Memory B cell (primary cell): Measurements from ENCODE around the gene UBAC2.

Experiments used
- ATAC-seq: fragments of 150-1000 bp; cut with Tn5 transposase; 2 replicates; pipeline ENCODE4 v1.10.0; 2021; ENCODE audit warnings: low read depth, mild to moderate bottlenecking, moderate library complexity
- DNase-seq, 2 donors: peaks; one replicate each; pipeline ENCODE4 v3.0.0; 2022; ENCODE audit warnings: low spot score in 2 of 2
- H3K27ac Mint-ChIP-seq: one replicate; pipeline ENCODE4 v1.8.0; 2022; ENCODE audit warnings: mild to moderate bottlenecking, moderate library complexity, mixed read lengths
- H3K27me3 Mint-ChIP-seq: one replicate; pipeline ENCODE4 v1.8.0; 2022; ENCODE audit warnings: mixed read lengths
- H3K36me3 Mint-ChIP-seq: one replicate; pipeline ENCODE4 v1.8.0; 2022; ENCODE audit warnings: mild to moderate bottlenecking, mixed read lengths
- H3K4me1 Mint-ChIP-seq: one replicate; pipeline ENCODE4 v1.8.0; 2022; ENCODE audit warnings: mixed read lengths
- H3K4me3 Mint-ChIP-seq: one replicate; pipeline ENCODE4 v1.8.0; 2022; ENCODE audit warnings: mild to moderate bottlenecking, moderate library complexity, mixed read lengths
- H3K9me3 Mint-ChIP-seq: one replicate; pipeline ENCODE4 v1.8.0; 2022; ENCODE audit warnings: mixed read lengths

Gene UBAC2

GRCh38 chr13:99417201-99418102 is 216.8 kb downstream of the UBAC2 start:
- Mint-ChIP-seq H3K36me3 (no peaks in the 10 kb centered on the region), H3K27ac (no peak overlapping the region), H3K27me3 (no peaks in the 10 kb centered on the region), H3K9me3 (no peaks in the 10 kb centered on the region), H3K4me3 (no peak overlapping the region), H3K4me1 (peaks cover 26% of the 10 kb centered on the region)
- ATAC-seq (no peak), DNase-seq (no peak)

GRCh38 chr13:99418103-99418842 is 217.6 kb downstream of the UBAC2 start:
- no peak for ATAC-seq

GRCh38 chr13:99418843-99419140 is 218.1 kb downstream of the UBAC2 start:
- Mint-ChIP-seq H3K27me3 (no peaks in the 10 kb centered on the region), H3K36me3 (no peaks in the 10 kb centered on the region), H3K9me3 (no peaks in the 10 kb centered on the region), H3K4me3 (no peak overlapping the region), H3K27ac (no peak overlapping the region), H3K4me1 (peaks cover 36% of the 10 kb centered on the region)
- ATAC-seq (no peak), DNase-seq (no peak)

More at GRCh38 chr13:99418103-99418842, 217.6 kb downstream of the UBAC2 start:
- H3K27me3 Mint-ChIP-seq = no peaks in the 10 kb centered on the region
- no peaks in the 10 kb centered on the region for H3K36me3 Mint-ChIP-seq
- H3K9me3 Mint-ChIP-seq = no peaks in the 10 kb centered on the region
- no peak for DNase-seq
- no peak overlapping the region for H3K4me3 Mint-ChIP-seq
- H3K27ac Mint-ChIP-seq = no peak overlapping the region
- H3K4me1 Mint-ChIP-seq = peaks cover 33% of the 10 kb centered on the region

GRCh38 chr13:99419591-99420243 is 219.1 kb downstream of the UBAC2 start:
- Mint-ChIP-seq H3K36me3 (no peaks in the 10 kb centered on the region), H3K4me1 (peaks cover 39% of the 10 kb centered on the region), H3K27me3 (no peaks in the 10 kb centered on the region), H3K27ac (peak overlapping the region; percentile 95), H3K4me3 (peak overlapping the region; percentile 73), H3K9me3 (no peaks in the 10 kb centered on the region)
- DNase-seq (no peak), ATAC-seq (no peak)

- Mint-ChIP-seq H3K4me1 (peaks cover 51% of the 10 kb centered on the region), H3K36me3 (no peaks in the 10 kb centered on the region)
- no peak for DNase-seq
Observed at GRCh38 chr13:99421271-99421670, 220.6 kb downstream of the UBAC2 start.

GRCh38 chr13:99421758-99422585 is 221.3 kb downstream of the UBAC2 start:
- Mint-ChIP-seq H3K4me3 (peak overlapping the region; percentile 38), H3K9me3 (no peaks in the 10 kb centered on the region), H3K4me1 (peaks cover 54% of the 10 kb centered on the region), H3K36me3 (no peaks in the 10 kb centered on the region), H3K27me3 (no peaks in the 10 kb centered on the region), H3K27ac (peak overlapping the region; percentile 95)
- no peak for DNase-seq
- peak; percentile 10 for ATAC-seq

More at GRCh38 chr13:99421271-99421670, 220.6 kb downstream of the UBAC2 start:
- Mint-ChIP-seq H3K9me3 (no peaks in the 10 kb centered on the region), H3K27me3 (no peaks in the 10 kb centered on the region), H3K4me3 (no peak overlapping the region), H3K27ac (peak overlapping the region; percentile 95)
- ATAC-seq = no peak

- DNase-seq (no peak), ATAC-seq (no peak)
- Mint-ChIP-seq H3K4me1 (peaks cover 55% of the 10 kb centered on the region), H3K36me3 (no peaks in the 10 kb centered on the region), H3K27me3 (no peaks in the 10 kb centered on the region), H3K4me3 (no peak overlapping the region), H3K9me3 (no peaks in the 10 kb centered on the region), H3K27ac (peak overlapping the region; percentile 95)
Observed at GRCh38 chr13:99422586-99423220, 222.0 kb downstream of the UBAC2 start.

- Mint-ChIP-seq H3K36me3 (no peaks in the 10 kb centered on the region), H3K4me3 (peak overlapping the region; percentile 75), H3K9me3 (peaks cover 4% of the 10 kb centered on the region), H3K4me1 (peaks cover 53% of the 10 kb centered on the region), H3K27ac (peak overlapping the region; percentile 96), H3K27me3 (no peaks in the 10 kb centered on the region)
- peak; percentile 72 for ATAC-seq
- DNase-seq = peak; percentile 39 to 49
Observed at GRCh38 chr13:99425485-99426341, 225.1 kb downstream of the UBAC2 start.

GRCh38 chr13:99426426-99426825 is 225.8 kb downstream of the UBAC2 start:
- ATAC-seq (no peak), DNase-seq (no peak)
- H3K4me1 Mint-ChIP-seq = peaks cover 53% of the 10 kb centered on the region
- no peaks in the 10 kb centered on the region for H3K27me3 Mint-ChIP-seq
- peak overlapping the region; percentile 75 for H3K4me3 Mint-ChIP-seq
- peak overlapping the region; percentile 96 for H3K27ac Mint-ChIP-seq
- H3K36me3 Mint-ChIP-seq = peaks cover 3% of the 10 kb centered on the region
- H3K9me3 Mint-ChIP-seq = peaks cover 7% of the 10 kb centered on the region

- H3K4me1 Mint-ChIP-seq = peaks cover 43% of the 10 kb centered on the region
- H3K9me3 Mint-ChIP-seq = peaks cover 7% of the 10 kb centered on the region
- H3K27me3 Mint-ChIP-seq = no peaks in the 10 kb centered on the region
- ATAC-seq = no peak
- H3K36me3 Mint-ChIP-seq = peaks cover 3% of the 10 kb centered on the region
- no peak overlapping the region for H3K4me3 Mint-ChIP-seq
- DNase-seq = no peak
- no peak overlapping the region for H3K27ac Mint-ChIP-seq
Observed at GRCh38 chr13:99429670-99430069, 229.0 kb downstream of the UBAC2 start.

- no peaks in the 10 kb centered on the region for H3K27me3 Mint-ChIP-seq
- peaks cover 3% of the 10 kb centered on the region for H3K36me3 Mint-ChIP-seq
- H3K4me3 Mint-ChIP-seq = peak overlapping the region; percentile 76
- peaks cover 40% of the 10 kb centered on the region for H3K4me1 Mint-ChIP-seq
- DNase-seq (peak in 1 of 2 donors; percentile 35), ATAC-seq (peak; percentile 25)
- peaks cover 7% of the 10 kb centered on the region for H3K9me3 Mint-ChIP-seq
- H3K27ac Mint-ChIP-seq = peak overlapping the region; percentile 99
Observed at GRCh38 chr13:99431927-99432608, 231.4 kb downstream of the UBAC2 start.
